GM23338 (cell line): ENCODE results near the gene LBHD1. TPM values are rescaled to one million over a fixed set of nuclear protein-coding genes. Genes with fewer than 3 reads are reported as not detected.

Experiments used
- ATAC-seq: fragments of 200-7000 bp; cut with Tn5 transposase; 3 replicates; pipeline ENCODE4 v1.9.1; 2020
- DNase-seq: peaks from one replicate; pipeline ENCODE4 v3.0.0-alpha.2; 2015; ENCODE audit warnings: low spot score
- H2AFZ ChIP-seq: fragments of 200-600 bp; sonication (generic); 2 replicates; pipeline ENCODE4 v1.8.0; 2016; ENCODE audit warnings: antibody characterized with exemption, mild to moderate bottlenecking, moderate library complexity
- H3F3A ChIP-seq: fragments of 200-600 bp; sonication (generic); replicated peaks from 2 replicates; pipeline ENCODE4 v1.8.0; 2017; ENCODE audit warnings: antibody characterized with exemption, mixed run types, low read depth
- H3K27ac ChIP-seq: fragments of 200-600 bp; sonication (generic); 2 replicates; pipeline ENCODE4 v1.6.1; 2016; ENCODE audit warnings: low read depth
- H3K27me3 ChIP-seq: fragments of 200-600 bp; sonication (generic); 2 replicates; pipeline ENCODE4 v1.8.0; 2016; ENCODE audit warnings: mild to moderate bottlenecking, mixed run types, moderate library complexity; ENCODE audit not compliant: insufficient read depth
- H3K36me3 ChIP-seq: fragments of 200-600 bp; sonication (generic); 2 replicates; pipeline ENCODE4 v1.8.0; 2016; ENCODE audit warnings: mild to moderate bottlenecking; ENCODE audit not compliant: insufficient read depth
- H3K4me1 ChIP-seq: fragments of 200-600 bp; sonication (generic); 2 replicates; pipeline ENCODE4 v1.8.0; 2016; ENCODE audit warnings: mild to moderate bottlenecking, moderate library complexity; ENCODE audit not compliant: insufficient read depth
- H3K4me2 ChIP-seq: fragments of 200-600 bp; sonication (generic); 2 replicates; pipeline ENCODE4 v1.7.1; 2017; ENCODE audit warnings: mixed run types
- H3K4me3 ChIP-seq: fragments of 200-600 bp; sonication (generic); 2 replicates; pipeline ENCODE4 v1.6.1; 2016; ENCODE audit warnings: mixed run types
- H3K79me2 ChIP-seq: fragments of 200-600 bp; sonication (generic); replicated peaks from 2 replicates; pipeline ENCODE4 v1.8.0; 2017; ENCODE audit warnings: mild to moderate bottlenecking; ENCODE audit not compliant: insufficient read depth
- H3K9me2 ChIP-seq: fragments of 200-600 bp; sonication (generic); 2 replicates; pipeline ENCODE4 v1.8.0; 2017; ENCODE audit not compliant: insufficient read depth
- H4K20me1 ChIP-seq: fragments of 200-600 bp; sonication (generic); replicated peaks from 2 replicates; pipeline ENCODE4 v1.8.0; 2017; ENCODE audit warnings: mild to moderate bottlenecking; ENCODE audit not compliant: insufficient read depth
- H3K27ac Mint-ChIP-seq: 2 replicates; pipeline ENCODE4 v1.8.0; 2020; ENCODE audit warnings: inconsistent platforms, mild to moderate bottlenecking, moderate library complexity, mixed read lengths
- H3K27me3 Mint-ChIP-seq: 3 replicates; pipeline ENCODE4 v1.8.0; 2022; ENCODE audit warnings: low read depth, mild to moderate bottlenecking, moderate library complexity, mixed read lengths, inconsistent platforms; ENCODE audit not compliant: insufficient read depth, poor library complexity
- H3K36me3 Mint-ChIP-seq: 3 replicates; pipeline ENCODE4 v1.8.0; 2021; ENCODE audit warnings: low read depth, mild to moderate bottlenecking, inconsistent platforms, moderate library complexity, mixed read lengths
- H3K4me1 Mint-ChIP-seq: 3 replicates; pipeline ENCODE4 v1.8.0; 2020; ENCODE audit warnings: mild to moderate bottlenecking, inconsistent platforms, mixed read lengths
- H3K4me3 Mint-ChIP-seq: 3 replicates; pipeline ENCODE4 v1.8.0; 2021; ENCODE audit warnings: moderate library complexity, mild to moderate bottlenecking, inconsistent platforms, mixed read lengths
- H3K9me3 Mint-ChIP-seq: 3 replicates; pipeline ENCODE4 v1.8.0; 2020; ENCODE audit warnings: moderate library complexity, mild to moderate bottlenecking, inconsistent platforms, mixed read lengths
- CREB1 ChIP-seq: fragments of 250-450 bp; sonication (Bioruptor Pico); IDR thresholded peaks from 2 replicates; pipeline ENCODE4 v1.5.0; 2020; ENCODE audit warnings: low read depth, mild to moderate bottlenecking, moderate library complexity
- NANOG ChIP-seq: IDR thresholded peaks from 2 replicates; pipeline ENCODE4 v1.6.1; 2016; ENCODE audit warnings: antibody characterized with exemption, borderline replicate concordance
- POLR2AphosphoS5 ChIP-seq: IDR thresholded peaks from 2 replicates; pipeline ENCODE4 v1.6.1; 2016; ENCODE audit warnings: antibody characterized with exemption, low read depth
- ZNF331 ChIP-seq: fragments of 250-450 bp; sonication (Bioruptor Pico); IDR thresholded peaks from 2 replicates; pipeline ENCODE4 v1.5.0; 2020; ENCODE audit warnings: low read depth, mild to moderate bottlenecking, moderate library complexity
- ZNF462 ChIP-seq: fragments of 250-450 bp; sonication (Bioruptor Pico); IDR thresholded peaks from 2 replicates; pipeline ENCODE4 v1.5.0; 2020; ENCODE audit warnings: mild to moderate bottlenecking, moderate library complexity
- long read RNA-seq: library from polyadenylated mRNA; unstranded; transcript quantifications from one replicate; pipeline ENCODE4 v2.0.0, GENCODE V29; 2020; ENCODE audit not compliant: unreplicated experiment
- polyA plus RNA-seq: library from polyadenylated mRNA; unstranded; fragments of >200 nt; fragmentation: Nextera tagmentation; extraction: Ambion mirVana; gene quantifications from 2 replicates; pipeline ENCODE4 v1.2.1, GENCODE V29; 2016
- total RNA-seq: library from RNA; depleted of rRNA; stranded (reverse); fragments of >200 nt; shearing (Covaris generic); gene quantifications from 2 replicates; pipeline ENCODE4 v1.2.3, GENCODE V29; 2014; rRNA removed
- TF ChIP-seq, protein P1 (sequence below): IDR thresholded peaks from one replicate; pipeline ENCODE4 v1.6.1; 2018; ENCODE audit warnings: antibody characterized with exemption; ENCODE audit not compliant: unreplicated experiment
- TF ChIP-seq, protein P2 (sequence below): IDR thresholded peaks from 2 replicates; pipeline ENCODE4 v1.6.1; 2016; ENCODE audit warnings: antibody characterized with exemption

LBHD1 gene
- total RNA-seq: 2.8 TPM in 2 replicates
- 1.5 and 2.9 TPM in 2 replicates for polyA plus RNA-seq
- long read RNA-seq, partial matches to known transcripts: 1 of 2 reads
- long read RNA-seq, other reads (novel, unspliced or antisense): 0 of 2 reads

- H3K9me2 ChIP-seq: no peaks in the 10 kb centered on the region
Observed at GRCh38 chr11:62671608-62672389, at the start of gene LBHD1, which contains the start of gene UQCC3. Gene LBHD1 (minus strand): TSS chr11:62672267. CDS start chr11:62670031, 2,236 bp downstream. Gene UQCC3 (plus strand): TSS chr11:62671673. CDS start chr11:62671746, 73 bp downstream.

DNA sequence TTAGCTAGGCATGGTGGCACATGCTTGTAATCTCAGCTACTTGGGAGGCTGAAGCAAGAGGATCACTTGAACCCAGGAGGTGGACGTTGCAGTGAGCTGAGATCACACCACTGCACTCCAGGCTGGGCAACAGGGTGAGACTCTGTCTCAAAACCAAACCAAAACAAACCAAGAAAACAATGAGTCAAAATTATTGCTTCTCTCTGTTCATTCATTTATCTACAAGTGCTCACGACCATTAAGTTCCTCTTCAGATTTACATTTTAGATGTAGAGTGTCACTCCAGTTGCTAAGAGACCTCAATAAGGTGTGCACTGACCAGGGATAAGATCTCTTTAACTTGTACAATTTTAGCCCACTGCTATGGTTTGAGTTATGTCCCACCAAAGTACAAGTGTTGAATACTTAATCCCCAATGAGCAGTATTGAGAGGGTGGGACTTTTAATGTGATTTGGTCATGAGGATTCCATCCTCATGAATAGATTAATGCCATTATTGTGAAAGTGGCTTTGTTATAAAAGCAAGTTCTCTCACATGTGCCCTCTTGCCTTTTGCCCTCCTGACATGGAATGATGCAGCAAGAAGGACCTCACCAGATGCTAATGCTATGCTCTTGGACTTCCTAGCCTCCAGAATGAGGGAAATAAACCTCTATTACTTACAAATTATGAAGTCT, 47.4 kb upstream of the LBHD1 start:
- peaks cover 1% of the 10 kb centered on the region for H3K4me1 ChIP-seq
- H3K27ac ChIP-seq: no peak overlapping the region
- Mint-ChIP-seq H3K27me3 (peaks cover 2% of the 10 kb centered on the region), H3K36me3 (peaks cover 98% of the 10 kb centered on the region), H3K9me3 (no peaks in the 10 kb centered on the region), H3K4me3 (no peak overlapping the region; the same call in 2 of the 3 replicates), H3K4me1 (peaks cover 35% of the 10 kb centered on the region), H3K27ac (no peak overlapping the region)
- H3K4me2 ChIP-seq: no peak overlapping the region
- DNase-seq: no peak
- H2AFZ ChIP-seq: no peak overlapping the region
- no peaks in the 10 kb centered on the region for H3K9me2 ChIP-seq
- H3K27me3 ChIP-seq: no peaks in the 10 kb centered on the region
- H3F3A ChIP-seq: peaks cover 63% of the 10 kb centered on the region
- ATAC-seq: no peak
- peaks cover 91% of the 10 kb centered on the region for H3K36me3 ChIP-seq
- peaks cover 57% of the 10 kb centered on the region for H3K79me2 ChIP-seq
- H3K4me3 ChIP-seq: no peak overlapping the region
- peaks cover 42% of the 10 kb centered on the region for H4K20me1 ChIP-seq
- TF ChIP-seq NANOG (no peak), ZNF462 (CRISPR knock-in tag) (no peak), CREB1 (CRISPR knock-in tag) (no peak)
- TF ChIP-seq, protein P1, sequence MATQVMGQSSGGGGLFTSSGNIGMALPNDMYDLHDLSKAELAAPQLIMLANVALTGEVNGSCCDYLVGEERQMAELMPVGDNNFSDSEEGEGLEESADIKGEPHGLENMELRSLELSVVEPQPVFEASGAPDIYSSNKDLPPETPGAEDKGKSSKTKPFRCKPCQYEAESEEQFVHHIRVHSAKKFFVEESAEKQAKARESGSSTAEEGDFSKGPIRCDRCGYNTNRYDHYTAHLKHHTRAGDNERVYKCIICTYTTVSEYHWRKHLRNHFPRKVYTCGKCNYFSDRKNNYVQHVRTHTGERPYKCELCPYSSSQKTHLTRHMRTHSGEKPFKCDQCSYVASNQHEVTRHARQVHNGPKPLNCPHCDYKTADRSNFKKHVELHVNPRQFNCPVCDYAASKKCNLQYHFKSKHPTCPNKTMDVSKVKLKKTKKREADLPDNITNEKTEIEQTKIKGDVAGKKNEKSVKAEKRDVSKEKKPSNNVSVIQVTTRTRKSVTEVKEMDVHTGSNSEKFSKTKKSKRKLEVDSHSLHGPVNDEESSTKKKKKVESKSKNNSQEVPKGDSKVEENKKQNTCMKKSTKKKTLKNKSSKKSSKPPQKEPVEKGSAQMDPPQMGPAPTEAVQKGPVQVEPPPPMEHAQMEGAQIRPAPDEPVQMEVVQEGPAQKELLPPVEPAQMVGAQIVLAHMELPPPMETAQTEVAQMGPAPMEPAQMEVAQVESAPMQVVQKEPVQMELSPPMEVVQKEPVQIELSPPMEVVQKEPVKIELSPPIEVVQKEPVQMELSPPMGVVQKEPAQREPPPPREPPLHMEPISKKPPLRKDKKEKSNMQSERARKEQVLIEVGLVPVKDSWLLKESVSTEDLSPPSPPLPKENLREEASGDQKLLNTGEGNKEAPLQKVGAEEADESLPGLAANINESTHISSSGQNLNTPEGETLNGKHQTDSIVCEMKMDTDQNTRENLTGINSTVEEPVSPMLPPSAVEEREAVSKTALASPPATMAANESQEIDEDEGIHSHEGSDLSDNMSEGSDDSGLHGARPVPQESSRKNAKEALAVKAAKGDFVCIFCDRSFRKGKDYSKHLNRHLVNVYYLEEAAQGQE: no peak

More at GRCh38 chr11:62671608-62672389, at the start of gene LBHD1, which contains the start of gene UQCC3:
- Histone ChIP-seq H2AFZ (peak within 1 kb of the TSS; percentile 98), H3K4me1 (peaks cover 24% of the 10 kb centered on the region; the same call in 1 of the 2 replicates), H3K4me2 (peak within 1 kb of the TSS; percentile 93), H3K27me3 (no peaks in the 10 kb centered on the region), H3K36me3 (peaks cover 7% of the 10 kb centered on the region), H3K4me3 (peak within 1 kb of the TSS; percentile 98), H3K79me2 (peaks cover 34% of the 10 kb centered on the region), H4K20me1 (peaks cover 12% of the 10 kb centered on the region), H3K27ac (peak within 1 kb of the TSS; percentile 92), H3F3A (peaks cover 44% of the 10 kb centered on the region)
- H3K27ac Mint-ChIP-seq: peak within 1 kb of the TSS; percentile 98
- peaks cover 11% of the 10 kb centered on the region for H3K4me1 Mint-ChIP-seq
- H3K36me3 Mint-ChIP-seq: peaks cover 53% of the 10 kb centered on the region
- ATAC-seq (peak; percentile 84), DNase-seq (peak; percentile 97)
- H3K9me3 Mint-ChIP-seq: no peaks in the 10 kb centered on the region; the same call in 1 of the 3 replicates
- H3K27me3 Mint-ChIP-seq: peaks cover 17% of the 10 kb centered on the region
- no peak for TF ChIP-seq ZNF331
- TF ChIP-seq, protein P2, sequence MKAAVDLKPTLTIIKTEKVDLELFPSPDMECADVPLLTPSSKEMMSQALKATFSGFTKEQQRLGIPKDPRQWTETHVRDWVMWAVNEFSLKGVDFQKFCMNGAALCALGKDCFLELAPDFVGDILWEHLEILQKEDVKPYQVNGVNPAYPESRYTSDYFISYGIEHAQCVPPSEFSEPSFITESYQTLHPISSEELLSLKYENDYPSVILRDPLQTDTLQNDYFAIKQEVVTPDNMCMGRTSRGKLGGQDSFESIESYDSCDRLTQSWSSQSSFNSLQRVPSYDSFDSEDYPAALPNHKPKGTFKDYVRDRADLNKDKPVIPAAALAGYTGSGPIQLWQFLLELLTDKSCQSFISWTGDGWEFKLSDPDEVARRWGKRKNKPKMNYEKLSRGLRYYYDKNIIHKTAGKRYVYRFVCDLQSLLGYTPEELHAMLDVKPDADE: peak; percentile 84
- TF ChIP-seq POLR2AphosphoS5: peak; percentile 84
- TF ChIP-seq CREB1 (CRISPR knock-in tag): peak; percentile 37; the same call in 1 of the 2 replicates
- peak within 1 kb of the TSS; percentile 90 for H3K4me3 Mint-ChIP-seq
